K562 (cell line): ENCODE measurements around the gene CENPN. TPM values are rescaled to one million over a fixed set of nuclear protein-coding genes. Genes with fewer than 3 reads are reported as not detected.
A peak's percentile ranks its signal among the peaks of the same experiment; 100 is the strongest.

Experiments used
- HDAC6 ChIP-seq: IDR thresholded peaks from 2 replicates; pipeline ENCODE4 v1.6.1; 2012; ENCODE audit warnings: low read depth, mild to moderate bottlenecking, control low read depth, inconsistent platforms, low read length, moderate library complexity
- HNRNPL ChIP-seq: fragments of 200-400 bp; formaldehyde crosslinking; IDR thresholded peaks from 2 replicates; pipeline ENCODE4 v1.6.1; 2017; ENCODE audit warnings: low read depth, mild to moderate bottlenecking, low read length
- HOXB6 ChIP-seq: fragments of 250-450 bp; sonication (Bioruptor Pico); IDR thresholded peaks from 2 replicates; pipeline ENCODE4 v1.5.1; 2022; ENCODE audit warnings: mild to moderate bottlenecking, borderline replicate concordance
- KDM2B ChIP-seq: fragments of 250-450 bp; sonication (Bioruptor Pico); IDR thresholded peaks from 2 replicates; pipeline ENCODE4 v1.8.0; 2021; ENCODE audit warnings: mild to moderate bottlenecking, moderate library complexity
- KLF13 ChIP-seq: fragments of 450-650 bp; IDR thresholded peaks from 2 replicates; pipeline ENCODE4 v1.6.1; 2016; ENCODE audit warnings: missing genetic modification characterization, low read depth, mild to moderate bottlenecking, missing compliant biosample characterization, moderate library complexity, borderline replicate concordance
- MAZ ChIP-seq, 2 experiments: fragments of 450-650 bp in 1 of 2; sonication (generic) in 1 of 2; formaldehyde crosslinking; IDR thresholded peaks in 1 of 2; conservative IDR thresholded peaks in 1 of 2; 2 replicates each; pipeline versions ENCODE4 v1.4.0 to v1.5.0; 2020; ENCODE audit warnings: mild to moderate bottlenecking in 1 of 2, missing genetic modification reagents in 1 of 2
- MCM2 ChIP-seq: fragments of 450-650 bp; IDR thresholded peaks from 2 replicates; pipeline ENCODE4 v1.6.1; 2017; ENCODE audit warnings: low read depth, mild to moderate bottlenecking
- RBM25 ChIP-seq: fragments of 200-400 bp; formaldehyde crosslinking; IDR thresholded peaks from 2 replicates; pipeline ENCODE4 v1.6.1; 2018; ENCODE audit warnings: low read length, low read depth, moderate library complexity; ENCODE audit not compliant: severe bottlenecking
- SMAD4 ChIP-seq: fragments of 250-450 bp; sonication (Bioruptor Pico); conservative IDR thresholded peaks from 2 replicates; pipeline ENCODE4 v1.8.0; 2021; ENCODE audit warnings: inconsistent platforms, mild to moderate bottlenecking, moderate library complexity
- THRAP3 ChIP-seq: fragments of 450-650 bp; IDR thresholded peaks from 2 replicates; pipeline ENCODE4 v1.6.1; 2016; ENCODE audit warnings: mild to moderate bottlenecking, inconsistent platforms, borderline replicate concordance
- ZNF551 ChIP-seq: fragments of 250-450 bp; sonication (Bioruptor Pico); IDR thresholded peaks from 2 replicates; pipeline ENCODE4 v1.5.0; 2021; ENCODE audit warnings: mild to moderate bottlenecking, moderate library complexity
- polyA plus RNA-seq, 8 experiments: library from polyadenylated mRNA; depleted of rRNA in 4 of 8; stranded (reverse) in 5 of 8; unstranded in 3 of 8; fragments of >200 nt; fragmentation: Nextera tagmentation in 2 of 8; fragmentation: Illumina TruSeq in 1 of 8; extraction: Ambion mirVana in 2 of 8; extraction: Trizol in 1 of 8; gene quantifications; 2 replicates each; pipeline versions ENCODE4 v1.2.1 to v1.2.3, GENCODE V29; 2011 to 2014; ENCODE audit warnings: inconsistent platforms in 1 of 8, missing spikeins in 1 of 8
- total RNA-seq, 7 experiments: library from RNA; depleted of rRNA in 6 of 7; stranded (reverse); fragments of >200 nt in 6 of 7; fragmentation: Illumina TruSeq in 2 of 7; extraction: Trizol in 2 of 7; gene quantifications; 2 replicates each; pipeline versions ENCODE4 v1.2.1 to v1.2.3, GENCODE V29; 2011 to 2021; ENCODE audit warnings: low replicate concordance in 1 of 7
- TF ChIP-seq, protein P1 (sequence below), 3 experiments: IDR thresholded peaks in 2 of 3; conservative IDR thresholded peaks in 1 of 3; 2 replicates each; pipeline ENCODE4 v1.5.1; 2011 to 2012; ENCODE audit warnings: low read length in 3 of 3, mild to moderate bottlenecking in 3 of 3, control low read depth in 2 of 3, improper control_type of control experiment in 1 of 3, inconsistent platforms in 1 of 3, low read depth in 1 of 3, mixed read lengths in 1 of 3, moderate library complexity in 1 of 3; ENCODE audit not compliant: insufficient read depth in 2 of 3
- TF ChIP-seq, protein P2 (sequence below): fragments of 450-650 bp; formaldehyde crosslinking; IDR thresholded peaks from 2 replicates; pipeline ENCODE4 v1.4.0; 2020; ENCODE audit warnings: mild to moderate bottlenecking, moderate library complexity
- TF ChIP-seq, protein P3 (sequence below): fragments of 250-450 bp; sonication (Bioruptor Pico); IDR thresholded peaks from 2 replicates; pipeline ENCODE4 v1.9.0; 2021; ENCODE audit warnings: mild to moderate bottlenecking, inconsistent platforms
- TF ChIP-seq, protein P4 (sequence below): fragments of 450-650 bp; IDR thresholded peaks from 2 replicates; pipeline ENCODE4 v1.6.1; 2016; ENCODE audit warnings: low read depth, mild to moderate bottlenecking, moderate library complexity
- TF ChIP-seq, protein P5 (sequence below): sonication (generic); formaldehyde crosslinking; IDR thresholded peaks from 2 replicates; pipeline ENCODE4 v1.8.0; 2022; ENCODE audit warnings: mild to moderate bottlenecking, missing genetic modification reagents, borderline replicate concordance

The CENPN gene
- total and polyA plus RNA-seq, 9 of the 15 experiments (the other 6 are each of a cell fraction or from before 2014, with no cell fraction given) = 92.3 to 384 (median 140) TPM

DNA sequence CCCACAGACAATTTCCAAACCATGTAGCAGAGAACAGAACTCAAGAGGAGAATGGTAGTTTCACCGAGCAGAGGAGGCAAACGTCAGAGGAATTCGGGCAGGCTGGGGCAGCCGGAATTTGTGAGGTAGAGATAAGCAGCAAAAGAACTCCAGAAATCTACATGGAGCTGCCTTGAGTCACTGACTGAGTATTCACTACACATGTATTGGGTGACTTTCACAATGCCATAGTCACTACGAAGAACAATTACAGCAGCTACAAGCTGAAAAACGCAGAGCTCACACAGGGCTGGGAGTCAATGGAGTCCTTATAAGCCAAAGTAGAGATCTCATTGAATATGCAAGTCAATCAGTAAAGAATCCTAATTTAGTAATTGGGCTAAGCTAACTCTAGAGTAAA, 13.7 kb upstream of the CENPN start (continued):
- TF ChIP-seq MCM2 (no peak), KDM2B (CRISPR knock-in tag) (no peak), THRAP3 (no peak), KLF13 (tag) (no peak), MAZ (CRISPR knock-in tag; conservative IDR thresholded peaks at IDR 0.05 in 1 of 2, IDR thresholded peaks at IDR 0.05 in 1 of 2) (no peak), SMAD4 (peak; percentile 13; the same call in 1 of the 2 replicates), HDAC6 (no peak), HNRNPL (no peak), HOXB6 (CRISPR knock-in tag) (no peak), RBM25 (no peak), ZNF551 (CRISPR knock-in tag) (no peak)
- TF ChIP-seq, protein P1, sequence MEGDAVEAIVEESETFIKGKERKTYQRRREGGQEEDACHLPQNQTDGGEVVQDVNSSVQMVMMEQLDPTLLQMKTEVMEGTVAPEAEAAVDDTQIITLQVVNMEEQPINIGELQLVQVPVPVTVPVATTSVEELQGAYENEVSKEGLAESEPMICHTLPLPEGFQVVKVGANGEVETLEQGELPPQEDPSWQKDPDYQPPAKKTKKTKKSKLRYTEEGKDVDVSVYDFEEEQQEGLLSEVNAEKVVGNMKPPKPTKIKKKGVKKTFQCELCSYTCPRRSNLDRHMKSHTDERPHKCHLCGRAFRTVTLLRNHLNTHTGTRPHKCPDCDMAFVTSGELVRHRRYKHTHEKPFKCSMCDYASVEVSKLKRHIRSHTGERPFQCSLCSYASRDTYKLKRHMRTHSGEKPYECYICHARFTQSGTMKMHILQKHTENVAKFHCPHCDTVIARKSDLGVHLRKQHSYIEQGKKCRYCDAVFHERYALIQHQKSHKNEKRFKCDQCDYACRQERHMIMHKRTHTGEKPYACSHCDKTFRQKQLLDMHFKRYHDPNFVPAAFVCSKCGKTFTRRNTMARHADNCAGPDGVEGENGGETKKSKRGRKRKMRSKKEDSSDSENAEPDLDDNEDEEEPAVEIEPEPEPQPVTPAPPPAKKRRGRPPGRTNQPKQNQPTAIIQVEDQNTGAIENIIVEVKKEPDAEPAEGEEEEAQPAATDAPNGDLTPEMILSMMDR (IDR thresholded peaks at IDR 0.05 in 2 of 3, conservative IDR thresholded peaks at IDR 0.05 in 1 of 3; ENCODE audit: insufficient read depth in 2 of 3, low read depth in 1 of 3, low read length in 3 of 3) = no peak
- TF ChIP-seq, protein P2, sequence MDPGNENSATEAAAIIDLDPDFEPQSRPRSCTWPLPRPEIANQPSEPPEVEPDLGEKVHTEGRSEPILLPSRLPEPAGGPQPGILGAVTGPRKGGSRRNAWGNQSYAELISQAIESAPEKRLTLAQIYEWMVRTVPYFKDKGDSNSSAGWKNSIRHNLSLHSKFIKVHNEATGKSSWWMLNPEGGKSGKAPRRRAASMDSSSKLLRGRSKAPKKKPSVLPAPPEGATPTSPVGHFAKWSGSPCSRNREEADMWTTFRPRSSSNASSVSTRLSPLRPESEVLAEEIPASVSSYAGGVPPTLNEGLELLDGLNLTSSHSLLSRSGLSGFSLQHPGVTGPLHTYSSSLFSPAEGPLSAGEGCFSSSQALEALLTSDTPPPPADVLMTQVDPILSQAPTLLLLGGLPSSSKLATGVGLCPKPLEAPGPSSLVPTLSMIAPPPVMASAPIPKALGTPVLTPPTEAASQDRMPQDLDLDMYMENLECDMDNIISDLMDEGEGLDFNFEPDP = no peak
- TF ChIP-seq, protein P3, sequence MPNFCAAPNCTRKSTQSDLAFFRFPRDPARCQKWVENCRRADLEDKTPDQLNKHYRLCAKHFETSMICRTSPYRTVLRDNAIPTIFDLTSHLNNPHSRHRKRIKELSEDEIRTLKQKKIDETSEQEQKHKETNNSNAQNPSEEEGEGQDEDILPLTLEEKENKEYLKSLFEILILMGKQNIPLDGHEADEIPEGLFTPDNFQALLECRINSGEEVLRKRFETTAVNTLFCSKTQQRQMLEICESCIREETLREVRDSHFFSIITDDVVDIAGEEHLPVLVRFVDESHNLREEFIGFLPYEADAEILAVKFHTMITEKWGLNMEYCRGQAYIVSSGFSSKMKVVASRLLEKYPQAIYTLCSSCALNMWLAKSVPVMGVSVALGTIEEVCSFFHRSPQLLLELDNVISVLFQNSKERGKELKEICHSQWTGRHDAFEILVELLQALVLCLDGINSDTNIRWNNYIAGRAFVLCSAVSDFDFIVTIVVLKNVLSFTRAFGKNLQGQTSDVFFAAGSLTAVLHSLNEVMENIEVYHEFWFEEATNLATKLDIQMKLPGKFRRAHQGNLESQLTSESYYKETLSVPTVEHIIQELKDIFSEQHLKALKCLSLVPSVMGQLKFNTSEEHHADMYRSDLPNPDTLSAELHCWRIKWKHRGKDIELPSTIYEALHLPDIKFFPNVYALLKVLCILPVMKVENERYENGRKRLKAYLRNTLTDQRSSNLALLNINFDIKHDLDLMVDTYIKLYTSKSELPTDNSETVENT = no peak
- TF ChIP-seq, protein P4, sequence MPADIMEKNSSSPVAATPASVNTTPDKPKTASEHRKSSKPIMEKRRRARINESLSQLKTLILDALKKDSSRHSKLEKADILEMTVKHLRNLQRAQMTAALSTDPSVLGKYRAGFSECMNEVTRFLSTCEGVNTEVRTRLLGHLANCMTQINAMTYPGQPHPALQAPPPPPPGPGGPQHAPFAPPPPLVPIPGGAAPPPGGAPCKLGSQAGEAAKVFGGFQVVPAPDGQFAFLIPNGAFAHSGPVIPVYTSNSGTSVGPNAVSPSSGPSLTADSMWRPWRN = no peak
- TF ChIP-seq, protein P5, sequence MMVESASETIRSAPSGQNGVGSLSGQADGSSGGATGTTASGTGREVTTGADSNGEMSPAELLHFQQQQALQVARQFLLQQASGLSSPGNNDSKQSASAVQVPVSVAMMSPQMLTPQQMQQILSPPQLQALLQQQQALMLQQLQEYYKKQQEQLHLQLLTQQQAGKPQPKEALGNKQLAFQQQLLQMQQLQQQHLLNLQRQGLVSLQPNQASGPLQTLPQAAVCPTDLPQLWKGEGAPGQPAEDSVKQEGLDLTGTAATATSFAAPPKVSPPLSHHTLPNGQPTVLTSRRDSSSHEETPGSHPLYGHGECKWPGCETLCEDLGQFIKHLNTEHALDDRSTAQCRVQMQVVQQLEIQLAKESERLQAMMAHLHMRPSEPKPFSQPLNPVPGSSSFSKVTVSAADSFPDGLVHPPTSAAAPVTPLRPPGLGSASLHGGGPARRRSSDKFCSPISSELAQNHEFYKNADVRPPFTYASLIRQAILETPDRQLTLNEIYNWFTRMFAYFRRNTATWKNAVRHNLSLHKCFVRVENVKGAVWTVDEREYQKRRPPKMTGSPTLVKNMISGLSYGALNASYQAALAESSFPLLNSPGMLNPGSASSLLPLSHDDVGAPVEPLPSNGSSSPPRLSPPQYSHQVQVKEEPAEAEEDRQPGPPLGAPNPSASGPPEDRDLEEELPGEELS (CRISPR knock-in tag) = no peak
